GM18861 (cell line): ENCODE results near the gene ZNF496.
"Not testable (repeated sequence)": the region's sequence is repeated elsewhere in the genome, so short reads cannot be mapped to it uniquely, and the experiment has no call there.

Source experiments
- ATAC-seq: cut with Tn5 transposase; IDR thresholded peaks from one replicate; pipeline ENCODE4 v1.9.1; 2021; ENCODE audit not compliant: unreplicated experiment

ZNF496 gene

GRCh38 chr1:247360116-247360898 is 28.6 kb upstream of the ZNF496 start:
- no peak for ATAC-seq

- ATAC-seq, result no peak
Observed at GRCh38 chr1:247359559-247359958, 27.9 kb upstream of the ZNF496 start.

GRCh38 chr1:247358920-247359319 is 27.3 kb upstream of the ZNF496 start:
- no peak for ATAC-seq

GRCh38 chr1:247357781-247358211 is 26.1 kb upstream of the ZNF496 start:
- peak; percentile 95 for ATAC-seq

- no peak for ATAC-seq
Observed at GRCh38 chr1:247357052-247357780, 25.5 kb upstream of the ZNF496 start.

- ATAC-seq, result not testable (repeated sequence)
Observed at GRCh38 chr1:247355160-247355559, 23.5 kb upstream of the ZNF496 start.

- ATAC-seq, result no peak
Observed at GRCh38 chr1:247352175-247352574, 20.5 kb upstream of the ZNF496 start.

GRCh38 chr1:247350587-247350986 is 18.9 kb upstream of the ZNF496 start:
- no peak for ATAC-seq

GRCh38 chr1:247347477-247348222 is 16.0 kb upstream of the ZNF496 start:
- ATAC-seq, result no peak

- no peak for ATAC-seq
Observed at GRCh38 chr1:247345881-247346280, 14.2 kb upstream of the ZNF496 start.

- no peak for ATAC-seq
Observed at GRCh38 chr1:247343801-247344200, 12.1 kb upstream of the ZNF496 start.

GRCh38 chr1:247338723-247339275 is 7.1 kb upstream of the ZNF496 start:
- no peak for ATAC-seq

- ATAC-seq, result no peak
Observed at GRCh38 chr1:247337961-247338360, 6.3 kb upstream of the ZNF496 start.

GRCh38 chr1:247337250-247337746 is 5.6 kb upstream of the ZNF496 start:
- ATAC-seq, result no peak

- no peak for ATAC-seq
Observed at GRCh38 chr1:247336390-247336789, 4.7 kb upstream of the ZNF496 start.

- no peak for ATAC-seq
Observed at GRCh38 chr1:247335882-247336281, 4.2 kb upstream of the ZNF496 start.

- ATAC-seq, result no peak
Observed at GRCh38 chr1:247334378-247335133, 2.9 kb upstream of the ZNF496 start.

GRCh38 chr1:247332623-247333361 is 1.1 kb upstream of the ZNF496 start:
- ATAC-seq, result no peak

GRCh38 chr1:247332215-247332622 is 552 bp upstream of the ZNF496 start:
- peak; percentile 34 for ATAC-seq

GRCh38 chr1:247331172-247331524 is 519 bp downstream of the ZNF496 start:
- ATAC-seq, result peak; percentile 47
